ENCODE results near the gene NDST1. TPM values are rescaled to one million over a fixed set of nuclear protein-coding genes. Genes with fewer than 3 reads are reported as not detected.
A peak's percentile ranks its signal among the peaks of the same experiment; 100 is the strongest.
"Not testable (repeated sequence)": the region's sequence is repeated elsewhere in the genome, so short reads cannot be mapped to it uniquely, and the experiment has no call there.

The NDST1 gene
- polyA plus RNA-seq, 1 experiment, result 89.7 TPM

DNA sequence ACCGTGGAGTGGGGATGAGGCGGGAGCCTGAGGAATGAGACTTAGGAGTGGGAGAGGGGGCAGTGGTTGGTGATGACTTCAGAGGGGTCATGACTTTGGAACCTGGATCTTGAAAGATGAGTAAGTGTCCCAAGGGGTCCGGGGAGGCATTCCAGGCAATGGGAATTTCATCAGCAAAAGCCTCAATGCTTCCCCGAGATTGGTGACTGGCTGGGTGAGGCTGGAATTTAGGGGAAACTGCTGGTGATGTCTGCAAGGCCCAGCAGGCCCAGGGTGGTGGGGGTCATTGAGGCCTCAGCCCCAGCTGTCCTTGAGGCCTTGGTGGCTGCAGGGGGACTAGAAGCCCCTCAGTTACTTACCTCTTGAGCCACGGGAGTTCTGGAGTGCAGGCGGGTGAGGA is 7.5 kb downstream of the NDST1 start:
- TF ChIP-seq, protein P1, sequence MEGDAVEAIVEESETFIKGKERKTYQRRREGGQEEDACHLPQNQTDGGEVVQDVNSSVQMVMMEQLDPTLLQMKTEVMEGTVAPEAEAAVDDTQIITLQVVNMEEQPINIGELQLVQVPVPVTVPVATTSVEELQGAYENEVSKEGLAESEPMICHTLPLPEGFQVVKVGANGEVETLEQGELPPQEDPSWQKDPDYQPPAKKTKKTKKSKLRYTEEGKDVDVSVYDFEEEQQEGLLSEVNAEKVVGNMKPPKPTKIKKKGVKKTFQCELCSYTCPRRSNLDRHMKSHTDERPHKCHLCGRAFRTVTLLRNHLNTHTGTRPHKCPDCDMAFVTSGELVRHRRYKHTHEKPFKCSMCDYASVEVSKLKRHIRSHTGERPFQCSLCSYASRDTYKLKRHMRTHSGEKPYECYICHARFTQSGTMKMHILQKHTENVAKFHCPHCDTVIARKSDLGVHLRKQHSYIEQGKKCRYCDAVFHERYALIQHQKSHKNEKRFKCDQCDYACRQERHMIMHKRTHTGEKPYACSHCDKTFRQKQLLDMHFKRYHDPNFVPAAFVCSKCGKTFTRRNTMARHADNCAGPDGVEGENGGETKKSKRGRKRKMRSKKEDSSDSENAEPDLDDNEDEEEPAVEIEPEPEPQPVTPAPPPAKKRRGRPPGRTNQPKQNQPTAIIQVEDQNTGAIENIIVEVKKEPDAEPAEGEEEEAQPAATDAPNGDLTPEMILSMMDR (IDR thresholded peaks at IDR 0.05; ENCODE audit: insufficient read depth, low read depth, low read length), result no peak
- no peak overlapping the region for H3K4me3 ChIP-seq (ENCODE audit: low read depth, low read length)
- no peaks in the 10 kb centered on the region for H3K27me3 ChIP-seq (ENCODE audit: control insufficient read depth, insufficient read depth, low read length)
- peaks cover 5% of the 10 kb centered on the region for H3K36me3 ChIP-seq (ENCODE audit: control insufficient read depth, insufficient read depth, low read length)
- no peak for DNase-seq (ENCODE audit: low read depth)
- ChIA-PET POLR2A (interaction anchor here (0.8 kb wide), 1 partner anchor 22 kb away, joined by 3 read pairs; no protein-coding TSS in a partner anchor), CTCF (interaction anchor here (1.2 to 2.5 kb wide), 2 partner anchors 24 to 27 kb away, joined by 3 to 11 read pairs; no protein-coding TSS in a partner anchor)

DNA sequence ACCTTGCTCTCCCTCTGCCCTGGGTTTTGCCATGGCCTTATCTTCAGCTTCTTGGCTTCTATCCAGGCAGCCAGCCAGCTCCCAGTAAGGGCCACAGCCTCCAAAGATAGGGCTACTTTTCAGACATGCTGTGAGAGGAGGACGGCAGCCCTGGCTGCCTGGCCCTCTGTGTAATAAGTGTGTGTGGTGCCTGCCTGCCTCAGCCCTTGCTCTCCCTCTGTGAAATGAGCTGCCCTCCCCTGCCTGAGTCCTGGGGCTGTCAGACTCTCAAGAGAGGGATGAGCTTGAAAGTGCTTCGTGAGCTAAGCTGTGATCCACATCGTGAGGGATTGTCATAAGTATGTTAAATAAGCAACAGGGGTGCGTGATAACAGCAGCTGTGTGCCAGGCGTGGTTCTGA is 8.1 kb downstream of the NDST1 start:
- Histone ChIP-seq H3K4me3 (ENCODE audit: low read depth, low read length) (no peak overlapping the region), H3K27me3 (ENCODE audit: control insufficient read depth, insufficient read depth, low read length) (no peaks in the 10 kb centered on the region), H3K36me3 (ENCODE audit: control insufficient read depth, insufficient read depth, low read length) (peaks cover 7% of the 10 kb centered on the region)
- ChIA-PET CTCF (interaction anchor here (0.7 to 1.6 kb wide), 4 partner anchors 10 to 59 kb away, joined by 3 read pairs; no protein-coding TSS in a partner anchor), POLR2A (interaction anchor here (0.8 to 1.6 kb wide), 2 partner anchors 18 to 23 kb away, joined by 3 to 6 read pairs; no protein-coding TSS in a partner anchor)
- no peak for DNase-seq (ENCODE audit: low read depth)
- TF ChIP-seq, protein P1 (IDR thresholded peaks at IDR 0.05; ENCODE audit: insufficient read depth, low read depth, low read length), result no peak

DNA sequence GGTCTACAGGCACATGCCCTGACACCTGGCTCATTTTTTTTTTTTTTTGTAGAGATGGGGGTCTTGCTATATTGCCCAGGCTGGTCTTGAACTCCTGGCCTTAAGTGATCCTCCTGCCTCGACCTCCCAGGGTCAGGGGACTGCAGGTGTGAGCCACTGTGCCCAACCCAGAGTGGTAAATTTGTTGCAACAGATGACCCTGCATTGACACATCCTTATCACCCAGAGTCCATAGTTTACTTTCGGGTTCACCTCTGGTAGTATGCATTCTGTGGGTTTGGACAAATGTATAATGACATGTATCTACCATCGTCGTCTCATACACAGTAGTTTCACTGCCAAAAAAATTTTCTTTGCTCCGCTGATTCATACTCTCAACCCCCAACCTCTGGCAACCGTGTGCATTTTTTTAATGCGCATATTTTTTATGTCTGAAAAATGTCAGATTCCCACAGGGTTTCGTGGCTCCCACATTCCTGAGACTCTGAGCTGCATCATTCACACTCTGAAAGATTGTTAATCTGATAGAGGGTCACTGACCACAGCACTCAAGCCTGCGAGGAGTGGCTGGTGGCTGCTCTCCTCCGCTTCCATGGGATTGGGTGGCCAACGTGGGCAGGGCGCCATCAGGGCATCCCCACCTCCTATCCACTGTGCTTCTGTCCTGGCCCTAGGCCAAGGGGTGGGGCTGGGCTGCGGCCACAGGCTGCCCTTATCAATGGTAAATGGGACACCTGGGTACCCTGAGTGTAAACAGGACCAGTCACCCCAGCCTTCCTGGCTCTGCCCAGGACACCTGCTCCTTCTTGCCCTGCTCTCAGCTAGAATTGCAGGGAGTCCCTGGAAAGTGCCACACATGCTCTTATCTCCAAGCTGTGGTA is 9.6 kb downstream of the NDST1 start:
- H3K4me3 ChIP-seq (ENCODE audit: low read depth, low read length), result no peak overlapping the region
- H3K27me3 ChIP-seq (ENCODE audit: control insufficient read depth, insufficient read depth, low read length), result no peaks in the 10 kb centered on the region
- ChIA-PET CTCF (interaction anchor here (0.6 to 1.6 kb wide), 6 partner anchors 20 to 217 kb away, joined by 3 to 5 read pairs (median 3); partner anchors contain the start of gene RPS14), POLR2A (interaction anchor here (0.6 to 1.6 kb wide), 5 partner anchors 11 to 94 kb away, joined by 3 to 9 read pairs (median 3); no protein-coding TSS in a partner anchor)
- H3K36me3 ChIP-seq (ENCODE audit: control insufficient read depth, insufficient read depth, low read length), result peaks cover 14% of the 10 kb centered on the region
- DNase-seq (ENCODE audit: low read depth), result peak; percentile 92
- TF ChIP-seq, protein P1 (IDR thresholded peaks at IDR 0.05; ENCODE audit: insufficient read depth, low read depth, low read length), result no peak

DNA sequence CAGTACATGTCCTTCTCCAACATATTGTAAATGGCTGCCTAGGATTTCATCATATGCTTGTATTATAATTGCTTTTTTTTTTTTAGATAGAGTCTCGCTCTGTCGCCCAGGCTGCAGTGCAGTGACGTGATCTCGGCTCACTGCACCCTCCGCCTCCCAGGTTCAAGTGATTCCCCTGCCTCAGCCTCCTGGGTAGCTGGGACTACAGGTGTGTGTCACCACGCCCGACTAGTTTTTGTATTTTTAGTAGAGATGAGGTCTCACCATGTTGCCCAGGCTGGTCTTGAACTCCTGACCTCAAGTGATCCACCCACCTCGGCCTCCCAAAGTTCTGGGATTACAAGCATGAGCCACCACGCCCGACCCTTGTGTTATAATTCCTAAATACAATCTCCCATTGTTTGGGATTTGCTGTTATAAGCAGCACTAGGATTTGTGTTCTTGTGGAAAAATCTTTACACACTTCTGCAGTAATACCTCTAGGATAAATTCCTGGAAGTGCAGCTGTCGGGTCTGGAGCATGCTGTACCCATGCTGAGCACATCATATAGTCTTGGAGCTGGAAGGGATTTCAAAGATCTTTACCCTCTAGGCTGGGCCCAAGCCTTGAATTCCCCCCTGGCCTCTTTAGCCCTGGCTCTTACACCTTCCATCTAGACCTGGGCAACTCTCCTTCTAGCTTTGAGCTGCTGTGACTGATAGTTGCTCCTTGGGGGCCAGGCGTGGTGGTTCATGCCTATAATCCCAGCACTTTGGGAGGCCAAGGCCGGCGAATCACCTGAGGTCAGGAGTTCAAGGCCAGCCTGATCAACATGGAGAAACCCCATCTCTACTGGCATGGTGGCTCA is 11.0 kb downstream of the NDST1 start:
- H3K36me3 ChIP-seq (ENCODE audit: control insufficient read depth, insufficient read depth, low read length), result peaks cover 12% of the 10 kb centered on the region
- H3K27me3 ChIP-seq (ENCODE audit: control insufficient read depth, insufficient read depth, low read length); H3K4me3 ChIP-seq (ENCODE audit: low read depth, low read length); POLR2A ChIA-PET; DNase-seq (ENCODE audit: low read depth): not testable (repeated sequence)
- CTCF ChIA-PET, result interaction anchor here (1.4 kb wide), 1 partner anchor 60 kb away, joined by 3 read pairs; no protein-coding TSS in a partner anchor

DNA sequence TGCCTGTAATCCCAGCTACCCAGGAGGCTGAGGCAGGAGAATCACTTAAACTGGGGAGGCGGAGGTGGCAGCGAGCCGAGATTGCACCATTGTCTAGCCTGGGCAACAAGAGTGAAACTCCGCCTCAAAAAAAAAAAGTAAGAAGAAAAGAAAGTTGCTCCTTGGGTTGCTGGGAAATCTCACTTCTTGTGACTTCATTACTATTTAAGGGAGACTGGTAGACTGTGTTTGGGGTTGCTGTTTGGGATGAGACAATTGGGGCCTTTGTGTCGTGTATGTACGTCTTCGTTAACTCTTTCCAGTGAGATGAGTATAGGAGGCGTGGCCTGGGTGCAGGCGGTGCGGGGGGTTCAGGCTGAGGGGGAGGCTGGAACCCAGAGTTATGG is 11.6 kb downstream of the NDST1 start:
- peaks cover 12% of the 10 kb centered on the region for H3K36me3 ChIP-seq (ENCODE audit: control insufficient read depth, insufficient read depth, low read length)
- CTCF ChIA-PET, result interaction anchor here (1.4 kb wide), 1 partner anchor 60 kb away, joined by 3 read pairs; no protein-coding TSS in a partner anchor
- H3K27me3 ChIP-seq (ENCODE audit: control insufficient read depth, insufficient read depth, low read length), result no peaks in the 10 kb centered on the region
- H3K4me3 ChIP-seq (ENCODE audit: low read depth, low read length), result no peak overlapping the region
- TF ChIP-seq, protein P1 (IDR thresholded peaks at IDR 0.05; ENCODE audit: insufficient read depth, low read depth, low read length), result no peak
- DNase-seq (ENCODE audit: low read depth), result no peak
- POLR2A ChIA-PET, result no interaction called here

All from BJ (cell line).